Left colon (tissue), 2 donors: ENCODE measurements around the gene ASH1L. TPM values are rescaled to one million over a fixed set of nuclear protein-coding genes. Genes with fewer than 3 reads are reported as not detected.
"Not testable (repeated sequence)": the region's sequence is repeated elsewhere in the genome, so short reads cannot be mapped to it uniquely, and the experiment has no call there.

ENCODE experiments used
- ATAC-seq: fragments of 200-7000 bp; cut with Tn5 transposase; one replicate; pipeline ENCODE4 v1.9.1; 2020; ENCODE audit warnings: mild to moderate bottlenecking, moderate library complexity
- DNase-seq, 2 donors: peaks; one replicate each; pipeline ENCODE4 v3.0.0-alpha.2; 2020
- intact Hi-C, 2 donors: fragments of 100-400 bp; cut with DNase I in 1 of 2; cut with micrococcal nuclease in 1 of 2; formaldehyde crosslinking; loops; one replicate each; pipeline versions ENCODE4 v1.11.2 to v1.14.0; 2022; cut with DNase I, micrococcal nuclease
- total RNA-seq, 2 donors: library from RNA; stranded (reverse); fragmentation: NEBNext Ultra II Directional; extraction: Animal tissue kit (Norgen Biotek cat#: 25700); gene quantifications; one replicate each; pipeline ENCODE4 v1.2.1, GENCODE V29; 2021
- donor health status: DM: no; HTN: no; CAD: no.
- donor health status: DM: yes; HTN: yes; CAD: no.

The ASH1L gene
- total RNA-seq, 2 donors from 2014 or later = 50.4 to 53.9 TPM

DNA sequence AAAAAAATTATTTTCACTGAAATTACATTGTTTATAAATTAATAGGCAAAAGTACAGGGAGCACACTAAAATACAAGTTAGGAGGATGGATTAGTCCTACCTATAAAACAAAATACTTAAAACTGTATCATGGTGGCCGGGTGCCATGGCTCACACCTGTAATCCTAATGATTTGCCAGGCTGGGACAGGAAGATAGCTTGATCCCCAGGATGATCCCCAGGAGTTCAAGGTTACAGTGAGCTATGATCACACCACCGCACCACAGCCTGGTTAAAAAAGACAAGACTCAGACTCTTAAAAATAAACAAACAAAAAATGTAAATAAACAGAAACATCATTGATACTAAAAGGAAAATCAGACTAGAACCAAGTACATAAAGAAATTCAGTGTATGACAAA is 53.5 kb downstream of the ASH1L start:
- ATAC-seq (no peak), DNase-seq (no peak)
- intact Hi-C loops = no loop called here

DNA sequence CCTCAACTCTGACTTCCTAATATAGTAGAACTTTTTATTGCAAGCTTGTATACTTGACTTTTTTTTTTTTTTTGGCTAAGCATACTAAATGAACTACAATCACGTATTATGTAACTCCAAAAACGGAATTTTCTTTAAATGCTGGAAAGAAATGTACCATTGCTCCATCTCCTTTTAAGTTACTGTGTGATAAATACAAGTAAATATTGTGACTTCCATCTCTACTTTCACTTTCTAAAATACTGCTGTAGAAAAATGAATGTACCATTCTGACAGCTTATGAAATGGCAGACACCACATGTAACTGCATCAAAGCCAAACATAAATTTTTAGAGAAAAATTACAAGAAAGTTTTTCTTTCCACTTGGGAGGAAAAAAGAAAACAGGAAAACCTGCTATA is 54.7 kb downstream of the ASH1L start:
- ATAC-seq = no peak
- intact Hi-C loops = no loop called here
- no peak for DNase-seq

DNA sequence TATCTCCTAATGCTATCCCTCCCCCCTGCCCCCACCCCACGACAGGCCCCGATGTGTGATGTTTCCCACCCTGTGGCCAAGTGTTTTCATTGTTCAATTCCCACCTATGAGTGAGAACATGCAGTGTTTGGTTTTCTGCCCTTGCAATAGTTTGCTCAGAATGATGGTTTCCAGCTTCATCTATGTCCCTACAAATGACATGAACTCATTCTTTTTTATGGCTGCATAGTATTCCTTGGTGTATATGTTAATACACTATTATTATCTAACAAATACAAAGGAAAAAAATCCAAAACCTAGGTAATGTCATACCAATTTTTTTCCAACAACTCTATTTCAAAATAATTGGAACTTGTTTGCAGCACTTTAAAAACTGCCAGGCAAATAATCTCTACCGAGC is 56.6 kb downstream of the ASH1L start:
- DNase-seq, ATAC-seq, intact Hi-C loops: not testable (repeated sequence)

DNA sequence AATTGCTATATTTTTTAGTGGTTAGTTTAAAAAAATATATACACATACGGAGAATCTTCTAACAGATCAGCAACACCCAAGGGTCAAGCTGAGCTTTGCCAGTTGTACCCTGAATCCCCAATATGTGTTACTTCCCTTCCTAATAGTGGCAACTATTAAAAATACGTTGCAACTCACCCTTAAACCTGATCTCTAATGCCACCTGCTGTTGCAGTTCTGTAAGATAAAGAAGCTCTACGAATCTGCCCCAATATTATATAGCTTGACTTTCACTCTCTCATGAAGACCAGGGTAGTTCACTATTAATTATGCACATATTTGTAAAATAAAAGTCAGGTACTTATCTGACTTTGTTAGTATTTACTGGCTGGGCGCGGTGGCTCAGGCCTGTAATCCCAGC is 58.4 kb downstream of the ASH1L start:
- DNase-seq (no peak), ATAC-seq (peak; percentile 36)
- intact Hi-C loops = no loop called here

DNA sequence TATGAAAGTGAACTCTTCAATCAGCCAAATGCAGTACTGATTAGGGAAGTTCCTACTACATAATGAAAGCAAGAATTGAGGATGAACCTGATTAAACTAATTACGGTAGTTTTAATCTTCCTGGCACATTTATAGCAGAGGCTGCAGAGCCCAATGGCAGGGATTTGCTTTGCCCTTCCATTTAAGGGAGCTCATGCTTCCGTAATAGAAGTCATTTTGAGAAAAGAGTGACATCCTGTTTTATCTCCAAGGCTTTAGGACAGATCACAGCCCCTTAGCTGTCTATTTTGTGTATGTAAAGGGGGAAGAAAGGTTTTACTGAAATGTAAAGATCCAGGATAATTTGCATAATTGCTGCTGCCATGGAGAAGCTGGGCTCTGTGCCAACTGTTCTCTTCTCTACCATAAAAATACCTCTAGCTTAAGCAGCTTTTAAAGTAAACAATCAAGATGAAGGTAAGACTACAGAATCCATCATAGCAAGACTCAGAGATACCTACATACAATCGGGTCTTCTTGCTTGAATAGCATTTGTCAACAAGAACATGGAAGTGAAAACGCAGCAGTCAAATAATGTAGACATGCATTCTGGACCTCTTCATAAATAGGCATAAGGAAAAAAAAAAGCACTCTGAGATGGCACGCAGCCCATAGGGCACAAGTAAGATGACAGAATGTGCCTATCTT is 62.5 kb downstream of the ASH1L start:
- ATAC-seq (peak; percentile 92), DNase-seq (peak; percentile 56 to 79)
- intact Hi-C loops = no loop called here

DNA sequence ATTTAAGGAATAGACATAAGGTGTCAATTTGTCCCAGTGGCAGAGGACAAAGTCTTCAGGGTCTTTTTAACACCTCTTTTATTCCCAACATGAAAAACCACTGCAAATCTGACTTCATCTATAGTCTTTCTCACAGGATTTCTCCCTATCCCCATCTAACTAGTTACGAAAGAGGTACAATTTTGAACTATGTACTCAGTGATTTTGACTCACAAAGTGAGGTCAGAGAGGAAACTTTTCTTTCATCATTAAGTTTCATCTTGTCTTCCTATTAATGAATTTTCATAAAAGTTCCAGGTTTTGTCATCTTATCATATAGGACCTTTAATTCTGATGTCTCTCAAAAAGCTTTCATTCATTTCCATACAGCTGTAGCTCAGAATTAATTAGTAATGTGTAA is 63.3 kb downstream of the ASH1L start:
- no peak for DNase-seq
- intact Hi-C loops = no loop called here
- ATAC-seq = no peak

DNA sequence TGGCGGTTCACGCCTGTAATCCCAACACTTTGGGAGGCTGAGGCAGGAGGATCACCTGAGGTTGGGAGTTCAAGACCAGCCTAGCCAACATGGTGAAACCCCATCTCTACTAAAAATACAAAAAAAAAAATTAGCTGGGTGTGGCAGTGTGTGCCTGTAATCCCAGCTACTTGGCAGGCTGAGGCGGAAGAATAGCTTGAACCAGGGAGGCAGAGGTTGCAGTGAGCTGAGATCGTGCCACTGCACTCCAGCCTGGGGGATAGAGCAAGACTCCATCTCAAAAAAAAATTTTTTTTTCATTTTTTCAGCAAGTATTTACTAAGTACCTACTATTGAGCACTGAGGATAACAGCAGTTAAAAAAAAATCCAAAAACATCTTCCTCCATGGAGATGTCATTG is 69.0 kb downstream of the ASH1L start:
- DNase-seq = peak in 1 of 2 donors; percentile 28
- peak; percentile 58 for ATAC-seq
- intact Hi-C loops = not testable (repeated sequence)

DNA sequence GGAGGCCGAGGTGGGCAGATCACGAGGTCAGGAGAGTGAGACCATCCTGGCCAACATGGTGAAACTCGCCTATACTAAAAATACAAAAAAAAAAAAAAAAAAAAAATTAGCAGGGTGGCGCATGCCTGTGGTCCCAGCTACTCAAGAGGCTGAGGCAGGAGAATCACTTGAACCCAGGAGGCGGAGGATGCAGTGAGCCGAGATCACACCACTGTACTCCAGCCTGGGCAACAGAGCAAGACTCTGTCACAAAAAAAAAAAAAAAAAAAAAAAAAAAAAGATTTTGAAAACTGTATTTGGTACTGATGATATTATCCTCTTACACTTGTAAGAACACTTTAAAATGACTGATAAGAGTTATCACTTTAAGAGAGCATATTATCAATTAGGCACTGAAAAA is 74.2 kb downstream of the ASH1L start:
- intact Hi-C loops, DNase-seq, ATAC-seq: not testable (repeated sequence)

DNA sequence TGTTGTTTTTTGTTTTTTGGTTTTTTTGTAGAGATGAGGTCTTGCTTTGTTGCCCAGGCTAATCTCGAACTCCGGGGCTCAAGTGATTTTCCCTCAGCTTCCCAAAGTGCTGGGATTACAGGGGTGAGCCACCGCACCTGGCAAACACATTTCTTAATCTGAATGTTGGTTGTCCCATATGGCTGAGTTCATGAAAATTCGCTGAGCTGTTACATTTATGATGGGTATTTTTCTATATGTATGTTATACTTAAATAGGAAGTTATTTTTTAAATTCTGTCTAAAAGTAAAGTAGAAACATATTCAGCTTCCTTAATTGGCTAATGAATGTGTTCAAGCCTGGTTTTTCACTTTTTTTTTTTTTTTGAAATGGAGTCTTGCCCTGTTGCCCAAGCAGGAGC is 75.1 kb downstream of the ASH1L start:
- intact Hi-C loops = no loop called here
- ATAC-seq = no peak
- no peak for DNase-seq

DNA sequence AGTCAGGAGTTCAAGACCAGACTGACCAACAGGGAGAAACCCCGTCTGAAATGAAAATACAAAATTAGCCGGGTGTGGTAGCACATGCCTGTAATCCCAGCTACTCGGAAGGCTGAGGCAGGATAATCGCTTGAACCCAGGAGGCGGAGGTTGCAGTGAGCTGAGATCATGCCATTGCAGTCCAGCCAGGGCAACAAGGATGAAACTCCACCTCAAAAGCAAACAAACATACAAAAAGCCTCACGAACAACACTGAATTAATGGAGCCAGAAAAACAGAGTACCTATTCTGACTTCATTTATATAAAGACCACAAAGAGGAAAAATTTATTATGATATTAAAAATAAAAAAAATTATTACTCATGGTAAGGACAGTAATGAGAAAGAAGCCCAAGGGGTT is 75.7 kb downstream of the ASH1L start:
- peak; percentile 83 for ATAC-seq
- intact Hi-C loops, DNase-seq: not testable (repeated sequence)

DNA sequence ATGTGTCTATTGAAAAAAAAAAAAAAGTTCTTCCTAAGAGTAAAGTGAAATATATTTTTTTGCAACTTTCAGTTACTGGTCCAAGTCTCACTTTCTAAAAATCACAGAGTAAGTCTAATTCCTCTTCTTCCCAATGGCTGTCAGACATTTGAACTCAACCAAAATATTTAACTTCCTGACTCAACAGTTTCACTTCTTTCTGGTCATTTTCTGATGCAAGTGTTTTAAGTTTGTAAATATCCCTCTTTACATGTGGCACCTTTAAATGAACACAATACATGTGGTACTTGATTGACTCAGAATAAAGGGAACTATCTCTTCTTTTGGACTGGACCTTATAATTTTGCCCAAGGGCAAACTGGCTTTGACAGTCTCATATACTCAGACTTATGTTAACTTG is 76.7 kb downstream of the ASH1L start:
- ATAC-seq = no peak
- intact Hi-C loops = no loop called here
- DNase-seq = no peak

DNA sequence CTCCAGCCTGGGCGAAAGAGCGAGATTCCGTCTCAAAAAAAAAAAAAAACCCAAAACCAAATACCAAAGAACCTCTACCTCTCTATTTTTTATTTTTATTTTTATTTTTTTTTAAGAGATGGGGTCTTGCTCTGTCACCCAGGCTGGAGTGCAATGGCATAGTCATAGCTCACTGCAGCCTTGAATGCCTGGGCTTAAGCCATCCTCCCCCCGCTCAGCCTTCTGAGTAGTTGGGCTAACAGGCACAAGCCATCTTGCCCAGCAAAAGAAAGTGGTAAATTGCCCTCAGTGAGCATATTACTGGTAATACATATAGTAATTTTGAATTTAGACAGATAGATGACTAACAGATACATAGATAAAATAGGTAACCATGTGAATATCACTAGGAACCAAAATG is 77.4 kb downstream of the ASH1L start:
- intact Hi-C loops = no loop called here
- no peak for ATAC-seq

DNA sequence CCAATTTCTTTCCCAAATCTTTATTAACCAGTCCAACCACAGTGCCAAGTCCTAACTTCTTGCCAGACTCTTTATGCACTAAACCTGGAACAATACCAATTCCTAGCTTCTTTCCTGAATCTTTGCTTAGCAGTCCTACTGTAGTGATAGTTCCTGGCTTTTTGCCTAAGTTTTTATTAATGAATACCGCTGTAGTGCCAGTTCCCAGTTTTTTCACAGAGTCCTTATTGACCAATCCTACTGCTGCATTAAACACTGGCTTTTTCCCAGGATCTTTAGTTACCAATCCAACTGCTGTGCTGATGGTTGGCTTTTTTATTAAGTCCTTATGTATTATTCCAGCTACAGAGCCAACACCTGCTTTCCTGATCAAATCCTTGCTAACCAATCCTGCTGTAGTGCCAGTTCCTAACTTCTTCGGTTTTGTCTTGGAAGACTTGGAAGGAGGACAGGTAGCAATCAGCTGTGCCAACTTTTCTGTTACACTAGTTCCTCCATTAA is 80.8 kb downstream of the ASH1L start:
- intact Hi-C loops = no loop called here
- ATAC-seq (no peak), DNase-seq (no peak)

More for the DNA sequence above, 77.4 kb downstream of the ASH1L start:
- no peak for DNase-seq

DNA sequence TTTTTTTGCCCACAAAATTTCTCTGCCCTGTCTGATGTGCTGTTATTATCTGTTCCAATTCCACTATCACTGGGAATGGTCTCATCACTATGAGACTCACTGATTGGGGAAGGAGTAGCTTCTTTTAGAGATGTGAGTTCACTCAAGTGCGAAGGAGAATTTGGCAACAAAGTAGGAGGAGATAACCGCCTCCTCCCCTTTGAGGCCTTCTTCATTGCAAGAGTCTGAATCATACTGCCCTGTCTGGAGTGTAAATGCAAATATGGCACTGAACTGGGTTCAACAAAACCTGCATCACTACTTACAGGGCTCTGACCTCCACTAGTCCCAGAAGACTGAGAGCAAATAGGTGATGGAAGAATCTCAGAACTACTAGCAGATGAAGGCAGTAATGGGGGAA is 83.4 kb downstream of the ASH1L start:
- DNase-seq (no peak), ATAC-seq (no peak)
- intact Hi-C loops = no loop called here

DNA sequence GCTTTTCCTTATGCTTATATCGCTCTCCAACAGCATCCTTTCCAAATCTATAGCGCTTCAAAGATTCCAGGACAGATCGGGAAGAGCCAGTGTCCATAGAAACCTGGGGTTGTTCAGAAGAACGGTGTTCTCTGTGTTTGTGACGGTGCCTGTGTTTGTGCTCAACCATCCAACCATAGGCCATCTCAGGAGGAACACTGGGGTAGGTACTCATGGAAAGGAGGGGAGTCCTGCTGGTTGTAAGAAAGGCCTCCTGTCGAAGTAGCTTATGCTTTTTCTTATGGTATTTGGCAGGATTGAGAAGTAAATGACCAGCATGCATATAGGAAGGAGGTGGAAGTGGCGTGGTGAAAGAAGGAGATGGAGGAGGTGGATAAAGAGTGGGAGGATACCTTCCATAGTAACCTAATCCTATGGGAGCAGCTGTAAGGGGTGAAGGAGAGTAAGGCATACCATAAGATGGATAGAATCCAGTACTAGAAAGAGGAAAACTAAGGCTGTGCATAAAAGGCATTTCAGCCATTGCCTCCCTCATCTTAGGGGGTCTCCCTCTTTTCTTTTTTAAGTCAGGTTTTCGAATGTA is 84.2 kb downstream of the ASH1L start:
- no peak for DNase-seq
- intact Hi-C loops = no loop called here
- ATAC-seq = no peak

DNA sequence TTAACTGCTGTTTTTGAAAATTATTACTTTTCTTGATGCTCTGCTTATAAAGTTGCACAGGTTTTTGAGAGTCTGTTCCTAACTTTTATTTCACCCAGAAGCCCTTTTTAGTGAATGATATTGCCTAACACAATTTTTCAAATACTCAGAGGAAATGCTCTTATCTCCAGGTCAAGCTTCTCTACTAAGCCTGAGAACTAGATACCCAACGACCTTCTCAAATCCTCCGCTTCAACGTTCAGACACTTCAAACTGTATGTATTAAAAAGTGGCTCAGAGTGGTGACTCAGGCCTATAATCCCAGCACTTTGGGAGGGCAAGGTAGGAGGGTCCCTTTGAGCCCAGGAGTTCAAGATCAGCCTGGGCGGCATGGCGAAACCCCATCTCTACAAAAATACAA is 88.5 kb downstream of the ASH1L start:
- intact Hi-C loops = no loop called here
- DNase-seq (no peak), ATAC-seq (no peak)

DNA sequence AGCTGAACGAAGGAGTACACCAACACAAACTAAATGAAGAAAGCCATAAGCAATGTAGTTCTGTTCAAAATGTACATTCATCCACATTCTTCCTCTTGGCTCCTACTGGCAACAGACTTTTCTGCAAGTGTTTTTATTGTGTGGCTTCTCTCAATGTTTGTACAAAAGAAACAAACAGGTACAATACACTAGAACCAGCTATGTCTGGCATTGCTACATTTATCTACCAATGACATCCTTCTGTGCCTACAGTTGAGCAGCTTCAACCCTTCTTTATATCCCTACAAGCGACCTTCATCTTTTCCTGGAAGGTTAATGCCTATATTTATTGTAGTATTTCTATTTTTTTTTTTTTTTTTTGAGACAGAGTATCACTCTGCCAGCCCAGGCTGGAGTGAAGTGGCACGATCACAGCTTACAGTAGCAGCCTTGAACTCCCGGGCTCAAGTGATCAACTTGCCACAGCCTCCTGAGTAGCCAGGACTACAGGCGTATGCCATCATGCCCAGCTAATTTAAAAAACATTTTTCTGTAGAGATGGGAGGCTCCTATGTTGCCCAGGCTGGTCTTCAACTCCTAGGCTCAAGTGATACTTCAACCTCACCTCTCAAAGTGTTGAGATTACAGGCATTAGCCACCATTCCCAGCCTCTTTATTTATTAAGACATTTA is 89.3 kb downstream of the ASH1L start:
- no peak for DNase-seq
- intact Hi-C loops = no loop called here
- no peak for ATAC-seq

DNA sequence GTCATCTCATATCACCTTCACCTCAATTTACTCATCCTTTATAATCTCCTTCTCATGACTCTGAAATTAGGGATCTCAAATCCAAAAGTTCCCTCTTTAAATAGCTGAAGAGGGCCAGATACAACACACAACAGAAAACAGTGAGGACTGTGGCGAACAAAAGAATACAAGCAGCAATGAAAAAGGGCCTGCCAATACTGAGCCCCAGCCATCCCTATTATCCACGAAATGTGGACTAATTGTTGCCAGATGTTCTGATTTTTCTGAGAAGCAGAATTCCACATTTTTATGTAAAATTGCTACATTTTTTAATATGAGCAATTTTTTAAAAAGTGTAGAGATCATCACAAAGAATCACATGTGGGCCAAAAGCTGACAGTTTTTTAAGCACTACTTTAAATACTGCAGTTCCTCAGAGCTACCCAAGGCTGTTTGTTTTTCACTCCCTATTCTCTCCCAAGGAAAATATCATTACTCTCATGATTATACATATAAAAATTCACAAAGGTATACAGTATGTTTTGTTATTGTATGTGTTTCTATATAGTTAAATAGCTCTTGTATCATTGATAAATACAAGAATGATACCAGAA is 90.0 kb downstream of the ASH1L start:
- intact Hi-C loops = no loop called here
- no peak for DNase-seq

DNA sequence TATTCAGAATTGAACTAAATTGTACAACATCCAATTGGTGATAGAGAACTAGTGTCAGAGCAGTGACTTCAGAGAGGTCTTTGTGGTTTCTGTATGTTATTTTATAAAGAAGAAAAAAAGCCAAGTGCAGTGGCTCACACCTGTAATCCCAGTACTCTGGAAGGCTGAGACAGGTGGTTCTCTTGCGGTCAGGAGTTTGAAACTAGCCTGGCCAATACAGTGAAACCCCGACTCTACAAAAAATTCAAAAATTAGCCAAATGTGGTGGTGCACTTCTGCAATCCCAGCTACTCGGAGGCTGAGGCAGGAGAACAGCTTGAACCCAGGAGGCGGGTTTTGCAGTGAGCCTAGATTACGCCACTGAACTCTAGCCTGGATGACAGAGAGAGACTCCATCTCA is 90.7 kb downstream of the ASH1L start:
- intact Hi-C loops = no loop called here
- ATAC-seq = no peak

More for the DNA sequence above, 90.0 kb downstream of the ASH1L start:
- ATAC-seq = no peak

DNA sequence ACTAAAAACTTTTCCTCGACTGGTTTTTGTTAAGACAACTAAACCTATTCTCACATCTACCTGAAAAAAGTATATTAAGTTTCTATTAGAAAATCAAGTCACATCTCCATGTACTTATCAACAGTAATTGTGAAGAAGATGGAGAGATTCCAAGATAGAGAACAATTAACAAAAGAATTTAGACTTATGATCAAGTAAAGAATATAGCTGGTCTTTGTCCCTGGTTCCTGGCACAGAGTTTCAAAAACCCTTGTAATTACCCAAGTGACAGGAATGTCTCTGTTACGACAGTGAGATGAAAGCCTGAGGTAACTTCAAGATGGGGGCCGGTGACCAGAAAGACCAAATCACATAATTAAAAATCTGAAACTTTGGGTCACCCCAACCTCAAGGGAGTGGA is 91.6 kb downstream of the ASH1L start:
- intact Hi-C loops = no loop called here
- ATAC-seq (no peak), DNase-seq (no peak)

More for the DNA sequence above, 90.7 kb downstream of the ASH1L start:
- no peak for DNase-seq
